GM10847 (cell line): ENCODE results near the gene SPTAN1.

ENCODE experiments used
- POLR2A ChIP-seq: IDR thresholded peaks from 2 replicates; pipeline ENCODE4 v1.6.1; 2011; ENCODE audit not compliant: insufficient read length; ENCODE audit errors: extremely low read depth

Gene SPTAN1

GRCh38 chr9:128657344-128657704, 104.9 kb downstream of the SPTAN1 start:
- no peak for TF ChIP-seq POLR2A

DNA sequence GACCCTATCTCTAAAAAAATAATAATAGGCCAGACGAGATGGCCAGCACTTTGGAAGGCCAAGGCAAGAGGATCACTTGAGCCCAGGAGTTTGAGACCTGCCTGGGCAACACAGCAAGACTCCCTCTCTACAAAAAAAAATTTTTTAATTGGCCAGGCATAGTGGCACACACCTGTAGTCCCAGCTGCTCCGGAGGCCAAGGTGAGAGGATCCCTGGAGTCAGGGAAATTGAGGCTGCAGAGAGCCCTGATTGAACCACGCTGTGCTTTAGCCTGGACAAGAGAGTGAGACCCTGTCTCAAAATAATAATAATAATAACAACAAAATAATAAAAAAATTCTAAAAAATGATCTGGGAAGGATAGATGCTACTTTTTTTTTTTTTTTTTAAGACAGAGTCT, 105.4 kb downstream of the SPTAN1 start:
- TF ChIP-seq POLR2A, result no peak

DNA sequence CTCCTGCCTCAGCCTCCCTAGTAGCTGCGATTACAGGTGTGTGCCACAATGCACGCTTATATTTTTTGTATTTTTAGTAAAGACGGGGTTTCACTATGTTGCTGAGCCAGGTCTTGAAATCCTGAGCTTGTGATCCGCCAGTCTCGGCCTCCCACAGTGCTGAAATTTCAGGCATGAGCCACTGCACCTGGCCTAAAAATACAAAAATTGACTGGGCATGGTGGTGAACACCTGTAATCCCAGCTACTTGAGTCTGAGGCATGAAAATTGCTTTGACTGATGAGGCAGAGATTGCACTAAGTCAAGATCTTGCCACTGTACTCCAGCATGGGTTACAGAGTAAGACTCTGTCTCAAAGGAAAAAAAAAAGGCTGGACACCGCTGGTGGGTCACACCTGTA, 117.4 kb downstream of the SPTAN1 start:
- no peak for TF ChIP-seq POLR2A

DNA sequence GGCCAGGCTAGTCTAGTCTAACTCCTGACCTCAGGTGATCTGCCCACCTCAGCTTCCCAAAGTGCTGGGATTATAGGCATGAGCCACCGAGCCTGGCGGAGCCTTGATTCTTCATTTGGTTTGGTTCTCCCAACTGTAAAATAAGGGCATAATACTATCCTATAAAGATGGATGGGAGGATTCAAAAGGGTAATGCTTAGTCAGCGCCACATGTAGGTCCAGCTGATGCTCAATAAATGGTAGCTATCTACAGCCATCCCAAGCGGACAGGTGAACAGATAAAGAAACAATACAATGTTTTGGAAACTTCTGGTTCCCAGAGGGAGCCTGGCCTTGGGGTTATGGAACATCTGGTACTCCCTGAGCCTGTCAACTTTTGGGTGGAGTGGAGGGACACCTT, 123.0 kb downstream of the SPTAN1 start:
- no peak for TF ChIP-seq POLR2A

- no peak for TF ChIP-seq POLR2A
These were observed 125.4 kb downstream of the SPTAN1 start for GRCh38 chr9:128677794-128678193.
